ENCODE results near the gene LIMS1.
"Not testable (repeated sequence)": the region's sequence is repeated elsewhere in the genome, so short reads cannot be mapped to it uniquely, and the experiment has no call there.

DNA sequence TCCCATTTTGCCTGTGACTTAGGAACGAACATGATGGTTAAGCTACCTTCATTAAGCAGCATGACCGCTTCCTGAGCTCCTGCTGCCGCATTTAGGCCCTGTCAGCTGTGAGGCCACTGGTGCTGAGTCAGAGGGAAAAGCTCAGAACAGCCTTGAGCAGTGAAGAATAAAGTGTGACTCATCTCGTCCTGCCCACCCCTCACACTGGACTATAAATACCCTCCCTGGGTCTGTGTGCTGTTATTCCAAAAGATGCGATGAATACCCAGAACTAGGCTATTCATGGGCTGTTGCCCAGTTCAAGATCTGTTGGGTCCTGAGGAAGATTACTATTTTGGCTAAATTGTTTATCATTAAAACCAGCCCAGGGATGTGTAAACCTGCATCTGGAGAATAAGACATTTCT is 127.9 kb downstream of the LIMS1 start:
- TF ChIP-seq, protein P1, sequence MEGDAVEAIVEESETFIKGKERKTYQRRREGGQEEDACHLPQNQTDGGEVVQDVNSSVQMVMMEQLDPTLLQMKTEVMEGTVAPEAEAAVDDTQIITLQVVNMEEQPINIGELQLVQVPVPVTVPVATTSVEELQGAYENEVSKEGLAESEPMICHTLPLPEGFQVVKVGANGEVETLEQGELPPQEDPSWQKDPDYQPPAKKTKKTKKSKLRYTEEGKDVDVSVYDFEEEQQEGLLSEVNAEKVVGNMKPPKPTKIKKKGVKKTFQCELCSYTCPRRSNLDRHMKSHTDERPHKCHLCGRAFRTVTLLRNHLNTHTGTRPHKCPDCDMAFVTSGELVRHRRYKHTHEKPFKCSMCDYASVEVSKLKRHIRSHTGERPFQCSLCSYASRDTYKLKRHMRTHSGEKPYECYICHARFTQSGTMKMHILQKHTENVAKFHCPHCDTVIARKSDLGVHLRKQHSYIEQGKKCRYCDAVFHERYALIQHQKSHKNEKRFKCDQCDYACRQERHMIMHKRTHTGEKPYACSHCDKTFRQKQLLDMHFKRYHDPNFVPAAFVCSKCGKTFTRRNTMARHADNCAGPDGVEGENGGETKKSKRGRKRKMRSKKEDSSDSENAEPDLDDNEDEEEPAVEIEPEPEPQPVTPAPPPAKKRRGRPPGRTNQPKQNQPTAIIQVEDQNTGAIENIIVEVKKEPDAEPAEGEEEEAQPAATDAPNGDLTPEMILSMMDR (IDR thresholded peaks at IDR 0.05), result not testable (repeated sequence)
- TF ChIP-seq POLR2A (IDR thresholded peaks at IDR 0.05), result not testable (repeated sequence)
